ENCODE data around the gene FLT4.
A peak's percentile ranks its signal among the peaks of the same experiment; 100 is the strongest.

DNA sequence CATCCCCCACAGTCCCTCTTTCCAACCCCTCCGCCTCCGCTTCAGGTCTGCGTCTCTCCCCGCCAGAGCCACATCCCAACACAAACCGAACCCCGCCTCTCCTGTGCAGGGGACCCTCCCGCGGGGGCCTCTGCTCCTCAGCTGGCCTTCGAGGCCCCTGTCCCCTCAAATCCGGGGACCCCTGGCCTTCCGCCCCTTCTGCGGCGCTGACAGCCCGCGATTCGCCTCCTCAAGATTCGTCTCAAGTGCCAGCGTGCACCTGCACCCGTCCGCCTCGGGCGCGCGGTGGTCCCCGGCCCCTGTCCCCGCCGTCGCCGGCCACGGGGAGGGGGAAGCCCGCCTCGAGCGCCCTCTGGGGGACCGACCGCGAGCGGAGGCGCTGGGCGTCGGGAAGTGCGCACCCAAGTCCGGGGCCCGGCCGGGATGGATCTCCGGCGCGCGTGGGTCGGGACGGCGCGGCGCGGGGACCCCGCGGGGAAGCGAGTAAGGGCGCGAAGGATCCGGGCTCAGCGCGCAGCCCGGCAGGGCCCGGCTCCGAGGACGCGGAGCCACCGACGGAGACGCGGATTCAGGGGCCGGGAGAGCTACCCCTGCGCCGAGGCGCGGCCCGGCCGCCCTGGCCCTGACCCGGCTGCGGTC is 623 bp downstream of the FLT4 start:
- no peak for TF ChIP-seq CTCF (IDR thresholded peaks at IDR 0.05; ENCODE audit: insufficient read depth, low read depth, low read length)
- TF ChIP-seq EZH2 (IDR thresholded peaks at IDR 0.05; ENCODE audit: insufficient read depth, low read length): peak; percentile 92

Measured in astrocyte (in vitro differentiated cells and primary cell).